SK-N-DZ (cell line): ENCODE results near the gene RAB1A.

Experiments used
- DNase-seq: peaks from one replicate; pipeline ENCODE4 v3.0.0-alpha.2; 2015; ENCODE audit warnings: low spot score

The RAB1A gene

DNA sequence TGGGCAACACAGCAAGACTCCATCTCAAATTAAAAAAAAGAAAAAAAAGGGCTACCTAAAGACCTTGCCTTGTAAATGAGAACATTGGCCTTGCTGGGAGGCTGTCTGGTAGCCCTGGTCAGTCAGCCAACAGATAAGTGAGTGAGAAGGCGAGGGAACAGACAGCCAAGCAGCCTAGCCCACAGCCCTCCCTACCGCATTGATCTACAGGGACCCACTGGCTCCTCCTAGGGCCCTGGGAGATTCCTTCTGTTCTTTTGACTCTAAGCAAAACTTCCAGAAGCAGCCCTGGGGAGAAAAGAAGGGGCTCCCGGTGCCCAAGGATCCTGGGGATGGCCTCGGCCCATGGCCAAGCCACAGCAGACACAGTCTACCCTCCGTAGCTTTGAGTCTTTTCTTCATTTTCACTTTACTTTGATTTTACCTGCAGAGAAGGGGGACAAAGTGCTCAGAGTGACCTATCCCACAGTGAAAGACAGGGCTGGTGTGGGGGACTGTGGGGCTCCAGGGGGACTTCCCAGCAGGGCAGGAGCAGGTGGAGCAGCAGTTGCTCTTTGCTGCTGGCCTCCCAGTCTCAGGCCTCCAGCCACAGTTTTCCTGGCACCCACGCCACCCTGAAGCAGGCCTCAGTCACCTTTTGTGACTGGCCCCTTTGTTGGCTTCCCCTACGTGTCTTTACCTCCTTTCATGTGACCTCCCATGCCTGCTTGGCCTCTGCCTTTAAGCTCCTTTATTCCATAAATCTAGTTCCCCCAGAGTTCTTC, 68.6 kb downstream of the RAB1A start:
- DNase-seq: no peak

DNA sequence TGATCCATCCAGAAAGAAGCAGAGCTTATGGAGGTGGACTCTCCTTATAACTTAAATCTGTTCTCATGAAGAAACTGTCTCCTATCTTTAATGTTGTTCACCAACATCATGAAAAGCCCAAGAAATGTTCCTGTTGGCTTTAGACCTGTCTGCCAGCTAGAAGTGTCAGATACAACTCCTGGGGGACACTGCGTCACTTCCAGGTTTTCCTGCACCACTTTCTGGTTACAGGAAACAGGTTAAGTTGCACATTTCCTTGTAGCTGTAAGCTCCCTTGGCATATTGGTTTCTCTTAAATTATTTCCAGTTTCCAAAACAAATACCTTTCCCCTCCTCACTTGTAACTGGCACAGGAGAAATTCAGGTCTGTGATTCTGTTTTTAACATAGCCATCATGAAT, 70.8 kb downstream of the RAB1A start:
- no peak for DNase-seq

DNA sequence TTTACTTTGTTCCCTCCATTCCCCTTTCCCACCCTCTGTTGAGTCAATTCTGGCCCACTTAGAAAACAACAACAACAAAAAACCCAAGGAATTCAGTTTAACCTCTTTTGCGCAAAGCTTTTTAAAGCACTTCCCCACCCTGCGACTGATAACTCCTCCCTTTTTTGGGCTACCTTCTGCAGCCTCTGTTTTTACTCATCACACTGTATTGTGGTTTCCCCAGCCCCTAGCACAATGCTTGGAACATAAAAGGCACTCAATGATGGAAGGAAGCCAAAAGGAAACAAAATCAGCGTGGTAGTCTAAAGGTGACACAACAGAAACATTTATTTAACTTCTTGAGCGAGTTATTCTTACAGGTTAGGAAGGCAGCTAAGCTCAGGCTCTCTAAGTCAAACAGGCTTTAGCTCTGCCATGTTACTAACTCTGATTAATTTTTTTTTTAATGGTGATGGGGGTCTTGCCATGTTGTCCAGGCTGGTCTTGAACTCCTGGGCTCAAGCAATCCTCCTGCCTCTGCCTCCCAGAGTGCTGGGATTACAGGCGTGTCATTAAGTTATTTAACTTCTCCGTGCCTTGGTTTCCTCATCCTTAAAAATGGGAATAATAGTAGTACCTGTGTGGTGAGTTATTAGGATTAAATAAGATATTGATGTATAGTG, 72.4 kb downstream of the RAB1A start:
- DNase-seq: no peak

DNA sequence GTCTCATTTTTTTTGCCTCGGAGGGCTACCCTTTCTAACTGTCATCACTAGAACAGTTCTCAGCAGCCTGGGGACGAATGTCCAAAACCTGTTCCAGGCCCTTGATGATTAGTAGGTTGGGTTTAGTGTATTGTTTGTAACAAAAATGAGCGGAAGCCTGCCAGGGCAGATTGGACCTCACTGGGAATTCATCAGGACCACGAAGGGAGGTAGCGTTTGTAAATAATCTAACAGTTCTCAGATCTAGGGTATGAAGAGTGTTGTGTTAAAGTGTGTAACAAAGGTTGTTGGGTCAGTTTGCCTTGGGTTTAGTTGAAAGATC, 72.9 kb downstream of the RAB1A start:
- no peak for DNase-seq

DNA sequence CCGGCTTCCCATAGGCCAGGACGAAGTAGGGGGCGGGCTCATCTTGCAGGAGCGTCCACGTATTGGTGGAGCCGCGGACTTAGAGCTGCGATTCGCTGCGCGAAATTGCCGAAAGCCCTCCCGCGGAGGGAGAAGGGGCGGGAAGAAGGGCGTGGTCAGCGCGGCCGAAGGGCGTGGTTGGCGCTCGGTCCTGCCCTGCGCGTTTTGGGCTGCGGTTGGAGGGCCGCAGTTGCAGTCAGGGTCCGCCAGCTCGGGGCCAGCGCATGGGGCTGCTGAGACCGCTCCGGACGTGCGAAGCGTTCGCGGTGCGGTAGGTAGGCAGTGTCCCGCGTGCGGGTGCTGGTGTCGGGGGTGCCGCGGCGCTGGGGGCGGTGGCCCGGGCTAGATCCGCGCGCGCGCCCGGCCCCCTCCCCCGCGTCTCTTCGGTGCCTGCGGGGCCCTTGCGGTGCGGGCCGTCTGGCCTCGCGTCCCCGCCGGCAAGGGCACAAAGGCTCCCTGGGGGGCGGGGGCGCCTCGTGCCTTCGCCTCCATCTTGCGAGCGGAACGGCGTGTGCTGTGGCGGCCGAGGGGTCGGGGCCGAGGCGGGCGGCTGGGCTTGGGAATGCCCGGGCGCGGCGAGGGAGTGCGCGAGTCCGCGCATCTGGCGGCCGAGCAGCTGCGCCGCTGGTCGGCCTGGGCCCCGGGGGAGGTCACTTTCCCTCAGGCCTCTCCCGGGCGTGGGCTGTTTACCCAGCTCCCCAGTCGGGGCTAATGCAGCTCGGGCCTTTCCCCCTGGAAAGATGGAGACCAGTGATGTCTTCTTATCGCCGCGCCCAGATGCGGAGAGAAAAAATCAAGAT, 73.5 kb downstream of the RAB1A start, which contains the start of gene CEP68:
Gene CEP68 (plus strand): TSS at position 202 of the 839 bp plus-strand sequence. CDS start 13,029 bp downstream, outside the sequence.
- DNase-seq: peak; percentile 98

DNA sequence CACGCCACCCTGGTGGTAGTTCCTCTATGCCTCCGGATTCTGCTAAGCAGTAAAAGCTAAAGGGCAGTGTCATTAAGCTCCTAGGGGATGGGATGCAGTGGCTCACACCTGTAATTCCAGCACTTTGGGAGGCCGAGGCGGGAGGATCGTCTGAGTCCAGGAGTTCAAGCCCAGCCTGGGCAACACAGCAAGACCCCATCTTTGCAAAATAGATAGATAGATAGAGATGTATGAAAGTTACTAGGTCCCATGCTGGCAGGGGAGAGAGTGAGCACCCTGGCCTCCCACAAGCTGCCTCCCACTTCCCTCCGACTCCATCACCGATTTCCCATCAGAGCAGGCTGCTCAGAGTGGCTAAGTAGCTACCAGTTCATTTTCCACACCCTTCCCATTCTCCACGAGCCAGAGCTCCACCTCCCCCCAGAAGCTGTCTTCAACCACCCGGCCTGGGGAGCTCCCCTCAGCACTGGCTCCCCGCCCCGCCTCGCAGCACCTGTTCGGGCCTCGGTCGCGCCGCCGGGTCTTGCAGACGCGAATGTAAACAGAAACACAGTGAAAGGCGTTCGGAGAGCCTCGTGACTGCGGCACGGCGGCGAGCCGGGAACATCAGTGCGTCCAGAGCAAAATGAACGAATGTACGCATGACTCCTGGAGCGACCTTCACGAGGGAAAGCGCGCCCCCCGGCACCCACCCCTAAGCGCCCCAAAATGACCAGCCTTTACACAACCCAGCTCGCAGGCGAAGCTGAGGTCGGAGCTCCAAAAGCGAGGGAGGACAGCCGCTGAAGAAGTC, 74.3 kb downstream of the RAB1A start:
- no peak for DNase-seq

DNA sequence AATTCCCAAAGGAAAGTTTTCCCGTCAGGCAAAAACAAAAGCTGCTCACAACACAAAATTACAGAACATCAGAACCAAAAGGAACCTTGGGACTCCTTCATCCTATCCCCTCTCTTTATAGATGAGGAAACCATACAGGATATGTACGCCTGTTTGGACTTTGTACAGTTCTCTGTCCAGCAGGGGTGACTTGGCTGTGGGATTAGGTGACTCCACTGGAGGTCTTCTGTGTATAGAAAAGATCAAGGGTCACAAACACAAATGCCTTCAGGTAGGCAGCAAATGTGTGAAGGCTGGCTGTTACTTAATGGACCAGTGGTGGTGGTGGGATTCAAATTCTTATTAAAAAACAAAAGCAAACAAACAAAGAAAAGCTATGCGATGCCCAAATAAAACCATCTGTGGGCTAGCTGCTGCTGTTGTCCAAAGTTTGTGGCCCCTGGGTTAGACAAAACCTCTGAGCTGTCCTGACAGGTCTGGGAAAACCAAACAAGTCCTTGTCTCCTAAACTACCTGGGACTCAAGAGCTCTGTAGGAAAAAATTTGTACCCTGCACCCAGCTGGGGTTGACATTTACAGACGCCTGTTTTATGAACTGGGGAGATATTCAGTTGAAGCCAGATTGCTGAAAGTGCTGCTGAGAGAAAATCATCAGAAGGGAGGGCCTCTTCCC, 75.0 kb downstream of the RAB1A start:
- no peak for DNase-seq

DNA sequence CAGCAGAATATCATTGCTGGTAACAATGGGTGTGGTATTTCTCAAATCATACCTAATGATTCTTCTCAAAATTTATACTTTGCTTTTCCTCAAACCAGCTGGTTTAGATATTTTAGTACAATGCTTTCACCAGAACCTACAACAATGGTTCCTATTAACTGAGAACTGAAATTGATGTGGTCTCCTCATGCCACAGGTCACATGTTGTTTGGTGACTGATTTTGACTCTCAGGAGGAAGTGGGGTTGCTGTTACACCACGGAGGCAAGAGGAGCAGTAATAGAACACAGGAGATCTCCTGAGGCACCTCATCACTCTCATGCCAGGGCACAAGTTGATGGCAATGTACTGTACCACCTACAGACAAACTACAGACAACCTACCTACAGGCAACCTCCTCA, 76.7 kb downstream of the RAB1A start:
- no peak for DNase-seq

DNA sequence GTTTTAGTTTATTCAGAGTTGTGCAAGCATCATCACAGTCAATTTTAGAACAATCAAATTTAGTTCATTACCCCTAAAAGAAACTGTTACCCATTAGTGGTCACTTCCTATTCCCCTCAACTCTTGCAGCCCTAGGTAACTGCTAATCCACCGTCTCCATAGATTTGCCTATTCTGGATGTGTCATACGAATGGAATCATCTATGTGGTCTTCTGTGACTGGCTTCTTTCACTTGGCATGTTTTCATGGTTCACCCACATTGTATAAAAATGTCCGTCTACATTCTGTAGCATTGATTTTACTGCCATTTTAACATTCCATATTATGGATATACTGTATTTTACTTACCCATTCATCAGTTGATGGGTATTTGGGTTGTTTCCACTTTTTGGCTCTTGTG, 79.0 kb downstream of the RAB1A start:
- no peak for DNase-seq

DNA sequence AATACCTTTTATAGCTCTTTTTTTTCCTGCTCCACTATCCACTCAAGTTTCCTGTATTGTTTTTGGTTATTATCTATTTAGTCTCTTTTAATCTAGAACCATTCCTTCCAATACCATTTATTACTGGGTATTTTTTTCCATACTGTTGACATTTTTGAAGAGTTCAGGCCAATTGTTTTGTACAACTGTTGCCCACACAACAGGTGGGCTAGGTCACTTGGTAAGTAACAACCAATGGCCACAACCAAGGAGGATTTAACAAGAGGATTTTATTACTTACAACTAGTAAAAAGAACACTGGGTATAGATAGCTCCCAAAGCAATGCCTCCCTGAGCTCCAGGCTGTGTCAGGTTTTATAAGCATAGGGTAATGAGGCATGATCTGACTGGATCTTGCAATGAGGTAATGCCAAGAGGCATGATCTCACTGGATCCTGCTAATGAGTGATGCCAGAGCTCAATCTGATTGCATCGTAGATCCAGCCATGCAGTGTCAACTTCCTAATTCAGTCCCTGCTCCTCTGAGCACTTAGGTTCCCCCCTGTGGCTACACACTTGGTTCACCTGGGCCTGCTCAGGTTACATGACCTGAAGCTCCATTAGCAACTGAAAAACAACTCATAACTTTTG, 80.8 kb downstream of the RAB1A start:
- no peak for DNase-seq

DNA sequence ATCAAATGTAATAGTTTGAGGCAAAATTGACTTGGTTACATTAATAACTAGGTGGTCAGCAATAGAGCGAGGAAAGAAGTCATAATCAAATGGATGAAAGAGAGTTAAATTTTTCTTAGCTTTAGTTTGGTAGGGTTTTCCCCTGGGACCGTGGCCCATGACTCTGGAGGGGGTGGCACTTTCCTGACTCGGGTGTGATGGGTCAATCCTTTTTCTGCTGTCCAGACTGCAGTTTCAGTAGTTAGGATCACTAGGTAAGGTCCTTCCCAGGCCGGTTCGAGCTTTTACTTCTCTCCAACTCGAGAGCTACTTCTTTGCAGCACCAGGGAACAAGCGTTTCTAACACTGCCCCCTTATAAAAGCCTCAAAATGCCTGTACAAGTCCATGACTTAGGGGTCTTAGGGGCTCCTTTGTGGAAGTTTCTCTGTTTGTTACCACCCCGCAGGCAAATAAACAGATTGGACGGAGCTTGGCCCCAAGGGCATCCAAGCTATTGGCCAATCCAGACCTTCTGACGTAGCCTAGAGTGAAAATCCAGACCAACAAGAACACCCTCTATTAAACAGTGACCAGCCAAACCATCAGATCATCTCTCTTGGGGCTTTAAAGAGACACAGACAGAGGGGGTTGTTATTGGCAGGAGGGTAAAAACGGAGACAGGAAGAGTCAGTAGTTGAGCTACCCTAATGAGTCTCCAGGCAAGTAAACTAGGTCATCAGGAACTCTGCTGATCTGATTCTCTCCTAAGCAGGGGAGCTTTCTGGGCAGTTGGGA, 83.1 kb downstream of the RAB1A start:
- no peak for DNase-seq

DNA sequence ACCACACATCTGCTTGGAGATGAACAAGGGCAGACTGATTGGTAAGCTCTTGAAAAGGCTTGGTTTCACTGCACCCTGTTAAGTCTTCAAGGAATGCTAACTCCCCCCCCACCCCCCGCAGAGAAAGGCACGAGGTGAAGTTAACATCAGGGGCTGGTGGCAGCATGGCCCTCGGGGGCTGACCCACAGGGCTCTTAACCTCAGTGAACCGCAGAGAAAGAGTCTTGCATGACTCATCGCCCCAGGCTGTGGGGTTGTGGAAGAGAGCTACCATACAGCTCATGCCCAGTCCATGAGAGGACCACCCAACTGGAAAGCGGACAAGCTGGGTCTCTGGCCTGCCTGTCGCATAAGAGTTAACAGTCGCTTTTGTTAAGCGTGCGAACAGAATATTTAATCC, 84.3 kb downstream of the RAB1A start:
- no peak for DNase-seq

DNA sequence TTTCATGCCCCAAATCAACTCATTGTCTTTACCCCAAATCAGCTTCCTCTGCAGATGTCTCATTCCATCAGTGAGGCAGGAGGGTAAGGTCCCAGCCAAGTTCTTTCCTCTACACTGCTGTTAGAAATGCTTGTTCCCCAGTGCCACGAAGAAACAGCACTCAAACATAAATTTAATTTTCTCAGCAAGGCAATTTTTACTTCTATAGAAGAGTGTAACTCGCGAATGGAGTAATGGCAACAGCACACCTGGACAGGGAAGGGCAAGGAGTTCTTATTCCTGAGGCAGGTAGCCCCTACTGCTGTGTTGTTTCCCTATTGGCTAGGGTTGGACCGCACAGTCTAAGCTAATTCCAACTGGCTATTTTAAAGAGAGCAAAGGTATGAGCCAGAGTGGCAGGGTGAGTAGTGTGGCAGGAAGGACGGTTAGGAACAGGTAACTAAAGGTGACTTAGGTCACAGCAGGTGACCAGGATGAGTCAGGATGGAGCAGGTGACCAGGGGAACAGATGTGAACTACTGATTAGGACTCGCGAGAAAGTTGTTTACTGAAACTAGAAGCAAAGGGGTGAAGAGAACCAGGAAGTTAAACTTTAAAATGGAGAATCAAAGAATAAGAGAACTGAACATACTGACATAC, 85.7 kb downstream of the RAB1A start:
- DNase-seq: no peak

DNA sequence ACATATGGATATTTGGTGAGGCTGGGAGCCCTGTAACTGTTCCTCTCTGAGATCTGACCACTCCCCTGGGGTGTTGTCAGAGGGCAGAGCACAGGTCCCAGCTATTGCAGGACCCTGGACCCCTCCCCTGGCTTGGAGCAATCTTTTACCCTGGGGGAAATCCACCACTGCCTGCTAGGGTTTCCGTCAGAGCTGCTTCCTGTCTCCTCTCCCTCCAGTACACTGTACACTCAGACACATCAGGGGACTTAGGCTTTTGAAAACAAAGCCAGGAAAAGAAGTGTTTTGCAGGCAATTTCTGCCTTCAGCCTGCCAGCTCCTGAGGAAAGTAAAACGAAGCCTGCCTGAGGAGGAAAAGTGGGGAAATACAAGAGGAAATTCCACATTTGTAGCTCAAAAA, 86.9 kb downstream of the RAB1A start:
- DNase-seq: no peak

DNA sequence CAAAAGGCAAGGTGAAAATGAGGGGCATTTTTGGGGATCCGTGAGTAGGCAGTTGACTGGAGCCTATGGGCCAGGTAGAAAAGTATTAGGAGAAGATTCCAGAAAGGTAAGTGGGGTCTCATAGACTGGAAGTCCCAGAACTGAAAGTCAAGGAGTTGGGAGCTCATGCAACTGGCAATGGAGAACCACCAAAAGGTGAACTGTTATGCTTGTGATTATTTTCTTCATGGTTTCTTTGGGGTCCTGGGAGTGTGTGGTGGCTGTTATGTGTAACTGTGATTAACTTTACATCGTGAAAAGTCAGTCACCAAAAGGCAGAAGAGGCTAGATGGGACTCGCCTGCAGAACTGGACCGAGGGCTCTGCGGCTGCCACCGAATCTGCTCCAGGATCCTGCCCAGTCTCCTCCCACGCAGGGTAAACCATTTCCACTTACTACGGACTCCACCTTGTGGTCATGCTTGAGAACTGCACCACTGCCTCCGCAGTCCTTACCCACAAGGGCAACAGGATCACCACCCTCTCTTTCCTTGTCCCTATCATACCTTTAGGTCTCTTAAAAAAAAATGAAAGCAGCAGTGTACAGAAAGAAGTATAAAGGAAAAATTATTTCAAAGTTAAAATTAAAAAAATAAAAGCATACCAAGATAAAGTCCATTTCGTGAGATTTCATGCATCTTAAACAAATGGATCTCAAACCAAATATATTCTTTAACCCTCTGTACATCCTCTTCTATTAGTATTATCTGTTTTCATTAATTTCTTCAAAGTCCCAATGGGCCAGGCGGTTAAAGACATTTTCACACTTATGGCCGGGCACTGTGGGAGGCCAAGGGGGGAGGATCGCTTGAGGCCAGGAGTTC, 89.3 kb downstream of the RAB1A start:
- peak; percentile 71 for DNase-seq

DNA sequence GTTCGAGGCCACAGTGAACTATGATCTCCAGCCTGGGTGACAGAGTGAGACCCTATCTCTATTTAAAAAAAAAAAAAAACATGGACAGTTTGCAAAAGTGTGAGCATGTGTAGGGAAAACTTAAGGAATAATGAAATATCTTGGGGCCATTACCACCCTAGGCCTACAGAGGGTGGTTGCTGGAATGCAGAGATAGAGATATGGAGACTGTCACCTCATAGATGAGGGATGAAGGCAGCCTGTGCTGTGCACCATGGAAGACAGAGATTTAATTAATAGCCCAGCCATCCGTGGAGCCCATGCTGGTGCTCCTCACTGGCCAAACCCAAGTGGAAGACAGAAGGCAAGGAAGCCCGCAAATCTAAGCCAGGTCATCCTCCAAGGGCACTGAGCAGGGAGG, 90.3 kb downstream of the RAB1A start:
- DNase-seq: no peak

DNA sequence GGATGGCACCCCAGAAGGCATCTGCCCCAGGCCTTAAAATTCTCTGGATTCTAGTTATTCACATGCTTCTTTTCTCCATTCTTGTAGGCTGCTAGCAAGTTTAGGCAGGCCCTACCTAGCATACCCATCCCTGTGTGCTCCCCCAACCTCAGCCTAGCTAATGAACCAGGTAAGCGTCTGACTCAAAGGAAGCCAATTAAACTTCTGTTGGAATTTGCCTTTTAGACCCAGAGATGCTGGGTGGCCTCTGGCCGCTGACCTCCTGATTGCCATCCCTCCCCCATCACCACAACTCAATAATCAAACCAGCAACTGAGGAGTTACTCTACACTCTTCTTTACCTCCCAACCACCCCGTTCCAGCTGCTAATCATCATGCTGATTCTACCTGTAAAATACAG, 92.7 kb downstream of the RAB1A start:
- DNase-seq: no peak
